Memory B cell (primary cell): Measurements from ENCODE around the gene FZD7.

Experiments used
- ATAC-seq: fragments of 150-1000 bp; cut with Tn5 transposase; 2 replicates; pipeline ENCODE4 v1.10.0; 2021; ENCODE audit warnings: low read depth, mild to moderate bottlenecking, moderate library complexity
- DNase-seq, 2 donors: peaks; one replicate each; pipeline ENCODE4 v3.0.0; 2022; ENCODE audit warnings: low spot score in 2 of 2
- H3K27ac Mint-ChIP-seq: one replicate; pipeline ENCODE4 v1.8.0; 2022; ENCODE audit warnings: mild to moderate bottlenecking, moderate library complexity, mixed read lengths
- H3K27me3 Mint-ChIP-seq: one replicate; pipeline ENCODE4 v1.8.0; 2022; ENCODE audit warnings: mixed read lengths
- H3K36me3 Mint-ChIP-seq: one replicate; pipeline ENCODE4 v1.8.0; 2022; ENCODE audit warnings: mild to moderate bottlenecking, mixed read lengths
- H3K4me1 Mint-ChIP-seq: one replicate; pipeline ENCODE4 v1.8.0; 2022; ENCODE audit warnings: mixed read lengths
- H3K4me3 Mint-ChIP-seq: one replicate; pipeline ENCODE4 v1.8.0; 2022; ENCODE audit warnings: mild to moderate bottlenecking, moderate library complexity, mixed read lengths
- H3K9me3 Mint-ChIP-seq: one replicate; pipeline ENCODE4 v1.8.0; 2022; ENCODE audit warnings: mixed read lengths

Gene FZD7

GRCh38 chr2:202074324-202074723 is 40.7 kb downstream of the FZD7 start:
- no peak overlapping the region for H3K4me3 Mint-ChIP-seq
- no peak overlapping the region for H3K27ac Mint-ChIP-seq
- H3K4me1 Mint-ChIP-seq = peaks cover 3% of the 10 kb centered on the region
- no peaks in the 10 kb centered on the region for H3K9me3 Mint-ChIP-seq
- H3K27me3 Mint-ChIP-seq = peaks cover 15% of the 10 kb centered on the region
- H3K36me3 Mint-ChIP-seq = no peaks in the 10 kb centered on the region
- no peak for DNase-seq
- ATAC-seq = no peak

DNA sequence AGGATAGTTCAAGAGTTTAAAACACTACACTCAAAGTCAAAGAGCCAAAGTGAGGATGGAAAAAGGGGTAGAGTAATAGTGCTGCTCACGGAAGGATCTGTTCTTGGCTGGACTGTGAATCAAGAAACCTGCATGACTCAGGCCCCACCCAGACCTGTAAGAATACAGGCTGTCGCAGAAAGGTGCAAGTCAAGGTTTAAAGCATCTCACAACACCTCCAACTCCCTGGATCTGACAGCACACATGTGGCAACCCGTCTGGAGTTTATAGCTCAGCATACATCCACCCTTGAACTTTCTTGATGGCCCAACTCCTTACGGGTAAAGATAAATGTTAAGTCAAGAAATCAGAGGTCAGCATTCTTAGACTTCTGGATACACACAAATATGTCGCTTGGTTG is 45.7 kb downstream of the FZD7 start:
- DNase-seq = no peak
- Mint-ChIP-seq H3K4me3 (no peak overlapping the region), H3K4me1 (no peaks in the 10 kb centered on the region), H3K9me3 (no peaks in the 10 kb centered on the region), H3K27ac (no peak overlapping the region), H3K27me3 (peaks cover 11% of the 10 kb centered on the region), H3K36me3 (no peaks in the 10 kb centered on the region)
- ATAC-seq = no peak

DNA sequence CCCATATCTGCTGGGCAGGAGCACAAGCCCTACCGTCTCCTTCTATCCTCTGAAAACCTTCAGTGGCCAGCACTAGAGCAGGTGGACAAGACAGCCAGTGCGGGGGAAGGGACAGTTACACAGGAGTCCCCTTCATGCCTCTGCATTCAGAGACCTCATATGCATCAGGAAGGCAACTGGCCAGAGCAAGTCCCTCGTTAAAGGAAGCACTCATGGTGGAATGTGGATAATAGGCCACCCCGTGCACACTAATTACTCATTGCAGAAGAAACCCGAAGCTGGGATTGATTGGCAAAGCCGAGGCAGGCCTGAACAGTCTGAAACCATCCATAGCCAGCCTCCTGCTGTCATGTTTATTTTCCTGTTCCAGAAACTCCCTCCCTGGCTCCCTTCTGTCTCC is 50.6 kb downstream of the FZD7 start:
- H3K9me3 Mint-ChIP-seq = no peaks in the 10 kb centered on the region
- H3K36me3 Mint-ChIP-seq = no peaks in the 10 kb centered on the region
- H3K4me1 Mint-ChIP-seq = no peaks in the 10 kb centered on the region
- H3K27ac Mint-ChIP-seq = no peak overlapping the region
- peaks cover 8% of the 10 kb centered on the region for H3K27me3 Mint-ChIP-seq
- DNase-seq (no peak), ATAC-seq (no peak)
- no peak overlapping the region for H3K4me3 Mint-ChIP-seq
